Stimulated activated CD4-positive, alpha-beta T cell treated with anti-CD3 and anti-CD28 coated beads, Interleukin-2, amount 100 ng/mL, for 4 hours (primary cell): ENCODE data around the gene ZCCHC24.
"Not testable (repeated sequence)": the region's sequence is repeated elsewhere in the genome, so short reads cannot be mapped to it uniquely, and the experiment has no call there.

Source experiments
- DNase-seq: peaks from one replicate; pipeline ENCODE4 v3.0.0-alpha.2; 2020; ENCODE audit warnings: low read depth

Gene ZCCHC24

GRCh38 chr10:79346012-79346340 is 99.4 kb downstream of the ZCCHC24 start:
- DNase-seq = no peak

DNA sequence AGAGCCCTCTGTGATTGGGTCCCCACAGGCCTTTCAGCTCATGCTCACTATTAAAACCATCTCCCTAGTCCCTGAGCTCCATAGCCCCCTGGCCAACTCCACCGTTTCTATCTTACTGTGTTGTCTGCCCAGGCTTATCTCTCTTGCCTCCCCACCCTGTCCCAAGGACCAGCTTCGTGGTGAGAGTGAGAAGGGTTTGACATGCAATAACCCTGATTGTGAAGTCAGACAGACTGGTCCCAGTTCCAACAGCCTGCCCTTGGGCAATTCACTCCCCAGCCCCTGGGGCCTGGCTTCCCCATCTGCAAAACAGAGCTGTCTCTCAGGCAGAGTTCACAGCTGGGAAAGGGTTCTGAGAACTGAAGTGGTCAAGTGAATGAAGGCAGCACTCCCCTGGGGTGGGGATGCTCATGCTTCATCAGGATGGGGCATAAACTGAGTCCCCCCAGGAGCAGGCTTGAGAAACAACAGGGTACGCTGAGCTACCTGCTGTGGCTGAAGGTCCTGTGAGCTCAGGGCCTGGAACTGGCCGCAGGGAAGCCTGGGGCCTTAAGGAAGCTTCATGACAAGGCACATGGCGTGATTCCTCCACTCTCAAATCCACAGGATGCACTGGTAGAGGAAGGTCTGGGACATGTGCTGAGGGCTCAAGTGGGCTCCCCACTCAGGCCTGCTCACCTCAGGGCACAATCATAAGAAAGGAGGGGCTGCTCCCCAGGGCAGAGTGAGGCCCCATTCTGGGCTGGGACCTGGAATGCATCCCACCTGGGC is 100.0 kb downstream of the ZCCHC24 start:
- DNase-seq = no peak

DNA sequence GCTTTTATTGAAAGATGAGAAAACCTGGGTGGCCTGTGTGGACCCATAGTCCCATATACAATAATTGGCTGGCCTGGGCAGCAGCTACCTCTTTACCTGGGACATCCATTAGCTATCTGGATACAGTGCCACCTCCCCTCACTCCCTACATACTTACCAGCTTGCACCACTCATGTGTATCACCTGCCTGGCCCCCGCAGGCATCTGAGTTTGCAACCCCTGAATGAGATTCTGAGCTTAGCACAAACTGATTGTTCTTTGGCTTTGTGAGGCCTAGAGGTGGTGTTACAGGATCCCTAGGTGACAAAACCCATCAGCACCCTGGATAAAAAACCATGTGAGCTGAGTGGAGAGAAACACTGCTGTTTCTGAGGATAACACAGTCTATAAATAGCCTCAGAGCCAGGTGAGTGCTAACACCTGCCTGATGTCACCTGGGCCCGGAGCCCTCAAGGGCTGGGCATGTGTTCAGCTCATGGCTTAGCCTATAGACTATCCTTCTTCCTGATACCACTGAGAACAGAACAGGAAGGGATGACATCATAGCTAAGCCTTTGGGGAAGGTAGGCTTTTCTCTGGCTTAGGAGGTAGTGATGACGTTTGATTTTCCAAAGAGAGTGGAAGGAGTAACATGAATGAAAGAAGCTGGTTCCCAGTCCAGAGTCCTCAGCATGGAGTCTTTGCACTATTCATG is 100.8 kb downstream of the ZCCHC24 start:
- no peak for DNase-seq

- DNase-seq = no peak
These were observed 102.4 kb downstream of the ZCCHC24 start for GRCh38 chr10:79342811-79343561.

GRCh38 chr10:79342295-79342761 is 103.1 kb downstream of the ZCCHC24 start:
- DNase-seq = no peak

DNA sequence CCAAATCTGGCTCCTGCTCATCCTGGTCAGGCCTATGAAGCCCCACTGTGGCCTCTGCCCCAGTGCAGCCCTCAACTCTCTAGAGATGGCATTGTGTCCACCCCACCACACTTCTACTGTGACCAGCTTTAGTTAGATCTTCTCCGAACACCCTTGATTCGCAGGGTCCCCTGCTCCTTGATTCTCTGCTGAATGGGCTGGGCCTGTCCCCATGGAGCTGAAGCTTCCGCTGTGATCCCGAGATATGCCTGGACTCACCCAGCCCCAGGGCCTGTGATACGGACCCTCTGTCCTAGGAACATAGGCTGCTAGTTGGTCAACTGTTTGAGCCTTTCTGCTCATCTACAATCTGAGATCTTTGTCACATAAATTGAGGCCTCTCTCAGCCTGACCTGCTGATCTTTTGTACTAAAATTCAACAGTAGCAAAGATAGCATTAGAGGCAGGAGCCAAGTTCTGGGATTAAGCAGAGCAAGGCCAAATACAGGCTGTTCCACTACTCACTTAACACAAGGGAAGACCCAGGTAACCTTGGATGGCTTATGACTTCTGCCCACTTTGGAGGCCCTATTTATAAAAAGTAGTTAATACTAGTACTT is 104.7 kb downstream of the ZCCHC24 start:
- no peak for DNase-seq

- no peak for DNase-seq
These were observed 106.2 kb downstream of the ZCCHC24 start for GRCh38 chr10:79339266-79339665.

DNA sequence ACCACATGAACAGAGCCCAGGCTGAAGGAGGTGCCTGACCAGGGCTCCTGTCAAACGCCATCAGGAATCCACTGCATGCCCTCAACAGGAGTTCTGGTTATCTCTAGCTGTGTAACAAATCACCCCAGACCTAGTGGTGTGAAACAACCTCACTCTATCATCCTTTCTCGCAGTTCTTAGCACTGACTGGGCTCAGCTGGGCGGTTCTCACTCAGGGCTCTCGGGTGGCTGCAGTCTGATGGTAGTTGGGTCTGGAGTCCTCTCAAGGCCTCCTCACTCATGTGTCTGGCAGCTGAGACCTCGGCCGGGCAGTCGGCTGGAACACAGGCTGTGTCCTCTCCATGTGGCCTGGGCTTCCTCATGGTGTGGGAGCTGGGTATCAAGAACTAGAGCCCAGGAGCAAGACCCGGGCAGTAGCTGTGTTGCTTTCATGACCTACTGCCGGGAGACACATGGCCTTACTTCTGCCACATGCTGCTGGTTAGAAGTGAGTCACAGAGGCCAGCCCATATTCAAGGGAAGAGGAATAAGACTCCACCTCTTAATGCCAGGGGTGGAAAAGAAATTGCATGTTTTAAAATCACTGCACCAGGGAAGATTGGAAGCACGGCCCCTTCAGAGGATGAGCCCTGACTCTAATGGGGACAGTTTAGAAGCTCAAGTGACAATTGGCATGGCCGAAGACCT is 107.5 kb downstream of the ZCCHC24 start:
- not testable (repeated sequence) for DNase-seq

DNA sequence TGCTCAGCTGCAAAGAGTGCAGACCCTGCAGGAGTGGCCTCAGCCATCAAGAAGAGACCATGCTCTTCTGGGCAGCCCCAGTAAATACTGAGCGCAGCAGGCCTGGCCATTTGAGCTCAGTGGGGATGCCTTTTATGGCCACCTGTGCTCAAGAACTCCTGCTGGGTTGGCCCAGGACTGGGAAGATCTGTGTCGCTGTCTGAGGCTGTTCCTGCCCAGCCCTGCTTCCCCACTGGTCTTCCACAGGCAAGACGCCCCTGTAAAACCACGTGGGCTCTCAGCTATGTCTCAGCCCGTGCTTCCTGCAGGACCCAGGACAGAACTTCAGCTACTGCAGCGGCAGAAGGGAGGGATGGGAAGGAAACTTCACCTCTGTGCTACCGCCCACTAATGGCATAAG is 108.7 kb downstream of the ZCCHC24 start:
- no peak for DNase-seq

- DNase-seq = no peak
These were observed 109.1 kb downstream of the ZCCHC24 start for GRCh38 chr10:79336276-79336675.

GRCh38 chr10:79335470-79336235 is 109.8 kb downstream of the ZCCHC24 start:
- DNase-seq = no peak

DNA sequence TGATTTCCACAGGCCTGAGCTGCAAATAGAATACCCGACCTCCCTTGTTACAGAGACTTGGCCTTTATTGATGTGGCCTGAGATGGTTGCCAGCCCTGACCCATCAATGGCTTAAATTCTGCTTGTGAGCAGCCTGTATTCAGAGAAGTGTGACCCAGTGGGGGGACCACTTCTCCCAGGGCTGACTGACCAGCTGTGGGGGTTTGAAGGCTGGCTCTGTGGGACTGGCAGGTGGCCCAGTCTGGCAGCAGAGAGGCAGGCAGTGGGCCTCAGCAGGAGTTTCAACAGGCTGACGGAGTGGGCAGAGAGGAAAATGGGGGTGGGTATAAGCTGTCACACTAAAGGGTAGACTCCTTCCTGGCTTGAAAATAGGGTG is 110.3 kb downstream of the ZCCHC24 start:
- DNase-seq = no peak

DNA sequence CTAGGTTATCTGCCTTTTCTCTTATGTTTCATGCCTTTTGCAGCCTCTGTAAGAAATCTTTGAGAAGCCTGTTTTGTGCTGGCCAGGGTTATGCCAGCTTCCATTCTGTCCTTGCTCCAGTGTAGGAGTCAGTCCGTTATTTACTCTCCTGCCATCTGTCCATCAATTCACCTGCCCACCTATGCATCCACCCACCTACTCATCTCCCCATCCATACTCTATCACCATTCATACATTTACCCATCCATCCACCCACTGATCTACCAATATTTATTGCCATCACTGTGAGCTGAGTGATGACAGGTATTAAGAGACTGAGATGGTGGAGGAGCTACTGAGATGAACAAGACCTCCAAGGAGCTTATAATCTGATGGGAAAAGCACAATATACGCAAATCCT is 110.9 kb downstream of the ZCCHC24 start:
- DNase-seq = no peak

- no peak for DNase-seq
These were observed 111.9 kb downstream of the ZCCHC24 start for GRCh38 chr10:79333513-79333912.

- DNase-seq = not testable (repeated sequence)
These were observed 112.7 kb downstream of the ZCCHC24 start for GRCh38 chr10:79332610-79333315.
